Hematopoietic multipotent progenitor cell treated with erythropoietin and hydrocortisone succinate and interleukin-3 and kit ligand, for 8 days (in vitro differentiated cells): ENCODE measurements around the gene ESRRG.
A peak's percentile ranks its signal among the peaks of the same experiment; 100 is the strongest.
"Not testable (repeated sequence)": the region's sequence is repeated elsewhere in the genome, so short reads cannot be mapped to it uniquely, and the experiment has no call there.

Source experiments
- DNase-seq: peaks from one replicate; pipeline ENCODE4 v3.0.0-alpha.2; 2015

The ESRRG gene

DNA sequence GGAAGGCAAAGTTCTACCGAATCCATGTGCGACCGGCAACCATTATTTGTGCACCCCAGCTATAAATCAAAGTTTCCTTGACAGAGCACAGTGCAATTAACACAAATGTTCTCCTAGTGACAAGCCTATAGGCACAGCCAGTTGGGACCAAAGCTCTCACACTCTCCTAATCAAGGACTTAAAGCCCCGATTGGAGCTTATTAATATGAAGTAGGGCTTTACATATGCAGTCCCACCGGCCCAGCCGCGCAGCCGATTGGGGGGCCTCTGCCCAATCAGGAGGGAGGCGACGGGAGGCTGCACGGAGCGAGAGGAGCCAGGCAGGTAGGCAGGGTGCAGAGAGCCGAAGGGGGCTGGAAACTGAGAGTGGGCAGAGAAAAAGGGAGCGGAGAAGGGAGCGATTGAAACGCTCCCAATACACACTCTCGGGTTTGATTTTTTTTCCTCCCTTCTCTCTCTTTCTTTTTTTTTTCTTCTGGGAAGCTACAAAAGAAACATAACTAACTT lies at the start of gene ESRRG:
Gene ESRRG (minus strand): TSS at position 156 of the 507 bp plus-strand sequence. CDS start 130 bp downstream, at position 26.
- DNase-seq, result no peak

DNA sequence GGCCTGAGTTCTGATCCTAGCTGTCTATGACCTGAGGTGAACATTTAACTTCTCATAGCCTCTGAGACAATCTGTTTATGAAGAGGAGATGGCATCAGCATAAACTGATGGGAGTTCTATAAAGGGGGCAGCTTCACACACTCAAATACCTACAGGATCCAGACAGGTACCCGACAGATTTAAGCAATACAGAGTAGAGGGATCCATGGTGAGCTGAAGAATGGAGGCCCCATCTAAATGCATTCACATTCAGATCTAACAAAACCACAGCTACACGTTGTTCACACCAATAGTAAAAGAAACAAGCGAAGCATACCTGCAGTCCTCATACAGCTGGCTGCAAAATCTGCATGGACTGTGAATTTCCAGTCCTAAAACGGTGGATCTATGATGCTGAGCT lies 48.7 kb upstream of the ESRRG start:
- DNase-seq, result no peak

DNA sequence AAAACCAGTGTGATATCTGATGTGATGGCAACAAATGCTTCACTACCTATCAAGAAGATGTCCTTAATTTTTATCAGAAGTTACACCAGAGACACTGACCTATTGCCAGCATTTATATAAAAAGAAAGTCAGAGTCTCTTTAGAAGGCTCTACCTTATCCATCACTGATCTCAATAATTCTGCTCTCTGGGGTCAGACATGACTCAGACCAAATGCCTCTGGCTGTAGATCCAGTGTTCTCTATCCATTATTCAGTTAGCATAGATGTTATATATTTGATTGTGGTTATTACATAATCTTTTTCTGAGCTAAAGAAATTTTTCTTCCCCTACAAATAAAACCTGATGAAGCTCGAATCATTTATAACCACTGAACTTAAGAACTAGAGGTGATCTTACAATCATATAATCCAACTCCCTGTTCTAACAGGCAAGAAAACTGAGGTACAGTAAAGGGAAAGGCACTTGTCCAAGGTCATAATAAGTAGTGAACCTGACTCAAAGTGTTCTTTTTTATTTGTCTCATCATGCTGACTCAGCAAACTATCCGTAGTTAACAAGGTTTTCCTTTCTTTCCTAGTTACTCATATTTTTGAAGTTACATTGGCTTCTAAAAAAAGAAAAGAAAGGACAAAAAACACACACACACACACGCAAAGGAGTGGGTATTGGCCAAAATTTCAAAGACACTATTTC lies 43.6 kb upstream of the ESRRG start:
- DNase-seq, result no peak

DNA sequence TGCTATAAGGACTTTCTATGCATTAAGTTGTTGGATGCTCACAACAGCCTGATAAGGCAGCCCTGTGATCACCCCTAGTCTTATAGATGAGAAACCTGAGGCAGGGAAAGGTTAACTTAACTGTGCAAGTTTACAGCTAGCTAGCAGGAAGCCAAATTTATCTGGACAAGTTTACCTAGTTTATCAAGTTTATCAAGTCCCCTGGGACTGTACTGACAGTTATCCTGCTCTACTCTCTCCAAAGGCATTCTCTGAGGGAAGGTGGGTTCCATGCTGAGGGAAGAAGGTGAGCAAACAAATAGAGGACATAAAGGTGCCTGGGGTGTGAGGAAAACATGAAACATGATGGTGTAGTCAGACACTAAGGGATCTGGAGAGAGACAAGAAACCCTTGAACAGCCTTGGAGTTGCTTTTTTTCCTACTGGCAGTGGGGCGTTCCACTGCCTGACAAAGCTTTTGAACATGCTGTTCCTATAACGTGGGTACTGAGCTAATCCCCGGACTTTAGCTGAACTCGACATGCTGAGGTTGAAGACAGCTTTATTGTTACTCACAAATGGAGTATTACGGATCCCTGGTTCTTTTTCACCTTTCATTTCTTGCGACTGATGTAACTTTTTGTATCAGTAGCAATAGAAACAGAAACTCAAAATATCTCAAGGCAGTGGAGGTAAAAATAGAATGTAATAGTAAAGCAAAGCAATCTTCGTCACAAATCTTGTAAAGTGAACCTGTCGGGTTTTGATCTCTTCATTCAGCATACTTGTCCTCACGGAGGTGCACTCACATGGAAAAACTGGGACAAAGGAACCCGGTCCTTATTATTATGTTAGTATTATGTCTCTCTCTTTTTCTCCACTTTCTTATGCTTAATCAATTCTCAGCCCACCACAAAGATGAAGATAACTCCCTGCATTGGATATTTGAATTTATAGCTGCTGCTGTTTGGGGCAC lies 42.4 kb upstream of the ESRRG start:
- no peak for DNase-seq

DNA sequence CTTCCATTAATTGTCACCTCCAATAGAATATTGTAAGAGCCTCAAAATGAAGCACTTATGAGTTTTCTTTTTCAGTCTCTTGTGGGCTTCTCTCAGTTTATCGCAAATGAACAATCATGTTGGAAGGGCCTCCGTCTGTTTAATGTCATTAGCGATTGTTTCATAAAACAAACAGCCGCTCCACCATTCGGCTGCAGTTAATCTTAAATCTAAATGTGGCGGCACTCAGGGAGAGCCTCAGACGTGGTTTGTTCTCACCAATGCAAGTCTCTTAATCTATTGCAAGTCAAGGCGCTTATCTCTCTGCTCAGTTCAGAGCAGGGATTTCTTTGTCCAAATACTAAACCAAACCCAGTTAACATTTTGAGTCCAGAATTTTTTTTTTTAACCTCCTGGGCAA lies 34.9 kb upstream of the ESRRG start:
- no peak for DNase-seq

DNA sequence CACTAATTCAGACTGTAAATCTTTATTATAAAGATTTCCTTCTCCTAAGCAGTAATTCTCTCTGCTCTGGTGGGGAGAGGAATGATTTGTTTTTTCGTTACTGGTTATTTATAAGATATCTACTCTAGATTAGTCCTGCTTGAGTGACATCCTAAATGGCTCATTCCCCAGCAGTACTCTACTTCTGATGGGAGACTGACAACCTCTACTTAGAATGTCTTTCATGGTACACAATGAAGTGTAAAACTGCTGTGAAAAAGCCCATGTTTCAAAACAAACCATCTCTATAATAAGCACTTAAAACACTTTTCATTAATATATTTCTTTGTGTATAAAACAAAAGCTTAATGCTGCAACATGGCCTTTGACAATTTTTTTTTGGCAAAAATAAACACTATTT lies 33.9 kb upstream of the ESRRG start:
- no peak for DNase-seq

DNA sequence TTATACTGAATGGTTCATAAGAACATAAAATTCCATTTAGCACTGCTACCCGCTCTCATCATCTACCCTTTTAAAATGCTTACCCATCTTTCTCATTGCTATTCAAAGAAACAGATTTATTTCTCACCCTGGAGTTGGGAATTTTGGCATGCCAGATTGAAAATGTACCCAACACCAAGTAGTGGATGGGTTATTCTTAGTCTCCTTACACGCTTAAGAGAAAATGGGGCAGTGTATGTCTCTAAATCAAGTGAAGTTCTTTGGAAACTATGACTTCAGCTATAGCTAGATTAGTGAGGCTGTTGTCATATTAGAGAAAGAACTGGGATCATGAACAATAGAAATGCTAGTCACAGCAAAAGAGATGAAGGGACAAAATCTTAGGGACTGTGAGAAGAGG lies 27.7 kb upstream of the ESRRG start:
- DNase-seq, result no peak

DNA sequence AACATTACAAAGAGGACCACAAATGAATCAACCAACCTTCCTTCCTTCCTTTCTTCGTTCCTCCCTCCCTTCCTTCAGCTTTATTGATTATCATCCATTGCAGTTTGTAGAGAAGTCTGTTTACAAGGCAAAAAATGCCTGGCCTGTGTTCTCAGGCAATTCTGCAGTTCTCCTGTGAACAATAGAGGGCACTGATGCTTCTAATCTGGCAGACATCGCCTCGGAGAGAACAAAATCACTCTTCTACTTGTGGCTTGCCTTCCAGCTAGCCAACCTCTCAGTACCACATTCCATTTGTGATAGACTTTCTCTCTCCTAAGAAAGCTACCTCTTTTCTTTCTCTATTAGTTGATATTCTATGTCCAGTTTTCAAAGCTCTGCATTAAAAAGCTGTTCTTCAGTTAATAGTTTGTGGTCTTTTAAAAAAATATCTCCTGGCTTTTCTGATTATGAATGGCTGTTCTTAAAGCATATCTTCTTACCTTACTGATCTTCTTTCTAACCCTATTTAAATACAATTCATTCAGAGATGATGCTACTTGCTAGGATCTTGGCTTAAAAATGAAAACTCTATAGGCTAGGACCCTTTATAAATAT lies 26.9 kb upstream of the ESRRG start:
- DNase-seq, result peak; percentile 17

DNA sequence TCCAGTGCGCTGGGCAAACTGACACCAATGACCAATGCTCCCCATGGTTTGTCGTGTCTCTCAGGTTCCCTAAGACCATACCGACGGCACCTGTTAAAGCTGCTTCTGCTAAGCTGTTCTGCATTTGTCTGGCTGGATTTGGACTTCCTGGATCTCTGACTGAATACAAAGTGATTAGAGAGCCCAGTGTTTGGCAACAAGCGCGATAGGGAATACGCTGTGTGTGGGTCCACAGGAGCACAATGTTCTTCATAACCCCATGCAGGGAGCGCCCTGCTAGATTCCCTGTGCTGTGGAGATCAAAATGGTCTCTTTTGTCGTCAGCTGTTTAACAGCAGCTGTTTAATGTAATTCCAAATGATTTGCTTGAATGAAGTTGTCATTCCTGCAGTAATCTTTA lies 26.0 kb upstream of the ESRRG start:
- no peak for DNase-seq

DNA sequence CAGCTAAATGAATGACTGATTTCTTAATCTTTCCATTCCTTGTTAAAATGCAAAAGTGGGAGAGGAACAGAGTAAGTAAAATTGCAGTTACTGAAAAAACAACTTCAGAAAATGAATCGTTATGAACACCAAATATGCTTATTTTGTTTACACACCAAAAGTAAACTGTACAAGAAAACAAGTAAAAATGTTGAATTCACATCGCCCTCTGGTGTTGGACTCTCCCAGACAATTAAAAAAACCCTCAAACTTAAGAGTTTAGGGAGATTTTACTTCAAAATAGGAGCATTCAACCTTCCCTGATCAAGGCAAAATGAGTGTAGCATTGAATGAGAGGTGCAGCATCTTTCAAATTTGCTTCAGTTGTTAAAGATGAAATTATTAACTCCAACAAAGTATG lies 19.4 kb upstream of the ESRRG start:
- DNase-seq, result peak; percentile 34

DNA sequence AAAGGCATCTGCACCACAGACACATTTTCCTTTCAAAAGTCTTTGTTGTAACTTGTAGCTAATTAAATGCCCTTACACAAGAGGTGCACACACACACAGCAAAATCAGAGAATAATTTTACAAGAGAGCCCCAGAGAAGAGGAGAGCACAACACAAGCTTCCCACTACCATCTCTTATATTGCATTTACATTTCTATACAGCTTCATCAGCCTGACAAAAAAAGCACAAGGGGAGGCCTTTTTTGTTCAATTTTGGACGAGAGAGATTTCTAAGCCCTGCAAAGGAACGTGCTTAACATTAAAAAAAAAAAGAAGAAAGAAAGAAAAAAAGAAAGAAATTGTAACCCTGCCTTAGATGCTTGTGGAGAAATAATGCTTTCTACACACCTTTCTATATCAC lies 17.1 kb upstream of the ESRRG start:
- no peak for DNase-seq

DNA sequence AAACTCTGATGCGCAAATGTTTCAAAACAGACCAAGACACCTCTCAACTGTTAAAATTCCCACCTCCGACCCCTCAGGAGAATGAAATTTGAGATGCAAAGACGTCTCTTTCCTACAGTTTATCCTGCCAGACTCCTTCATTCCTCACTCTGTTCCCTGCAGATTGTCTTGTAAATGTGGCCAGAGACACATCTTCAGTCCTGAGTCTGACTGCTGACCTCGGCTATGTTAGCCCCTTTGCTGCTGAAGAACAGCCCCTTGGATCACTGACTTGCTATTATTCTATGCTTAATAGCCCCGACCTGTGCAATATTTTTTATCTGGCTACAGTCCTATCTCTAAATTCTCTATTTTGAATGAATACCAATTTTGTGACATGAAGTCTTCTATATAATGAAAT lies 16.6 kb upstream of the ESRRG start:
- no peak for DNase-seq

DNA sequence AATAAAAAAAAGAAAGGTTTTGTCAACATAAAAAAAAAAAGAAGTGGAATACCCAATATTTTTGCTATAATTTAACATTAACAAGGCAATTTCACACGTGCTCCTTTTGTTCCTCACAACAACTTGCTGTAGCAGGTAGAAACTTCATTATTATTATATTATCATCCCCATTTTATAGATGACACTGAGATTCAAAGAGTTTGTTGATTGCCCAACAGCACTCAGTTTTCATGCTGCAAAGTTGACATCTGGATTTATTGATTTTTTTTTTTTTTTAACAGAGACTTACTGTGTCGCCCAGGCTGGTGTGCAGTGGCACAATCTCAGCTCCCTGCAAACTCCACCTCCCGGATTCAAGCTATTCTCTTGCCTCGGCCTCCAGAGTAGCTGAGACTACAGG lies 8.9 kb upstream of the ESRRG start:
- no peak for DNase-seq

DNA sequence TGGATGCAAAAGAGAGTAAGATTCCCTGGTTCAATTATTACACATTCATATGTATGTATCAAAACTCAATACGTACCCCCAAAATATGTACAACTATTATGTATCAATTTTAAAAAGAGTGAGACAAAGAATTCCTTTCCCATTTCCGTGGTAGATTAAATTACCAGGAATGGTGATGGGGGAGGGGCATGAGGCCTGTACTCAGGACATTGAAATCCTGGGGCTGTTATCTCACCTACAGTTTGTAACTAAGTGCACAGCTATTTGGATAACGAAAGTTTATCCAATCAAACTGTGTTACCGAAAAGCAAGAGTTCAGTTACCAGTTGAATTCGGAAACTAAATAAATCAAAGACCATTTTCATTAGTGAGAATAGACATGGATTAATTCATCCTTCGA lies 8.3 kb upstream of the ESRRG start:
- DNase-seq, result no peak

DNA sequence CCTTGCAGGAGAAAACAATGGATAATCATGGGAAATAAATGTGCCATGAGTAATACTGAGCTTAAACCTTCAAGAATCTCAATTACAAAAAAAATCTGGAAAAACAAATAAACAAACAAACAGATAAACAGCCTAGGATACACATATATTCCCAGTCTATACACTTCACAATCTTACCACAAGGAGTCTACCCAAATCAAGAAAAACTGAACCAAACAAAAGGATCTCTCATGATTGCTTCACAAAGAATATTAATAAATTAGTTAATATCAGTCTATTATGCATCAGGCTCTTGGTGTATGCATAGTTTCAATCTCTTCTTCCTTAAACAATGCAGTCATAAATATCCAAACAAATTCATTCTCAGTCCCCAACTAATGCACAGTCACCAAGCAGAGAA lies 3.2 kb upstream of the ESRRG start:
- no peak for DNase-seq

DNA sequence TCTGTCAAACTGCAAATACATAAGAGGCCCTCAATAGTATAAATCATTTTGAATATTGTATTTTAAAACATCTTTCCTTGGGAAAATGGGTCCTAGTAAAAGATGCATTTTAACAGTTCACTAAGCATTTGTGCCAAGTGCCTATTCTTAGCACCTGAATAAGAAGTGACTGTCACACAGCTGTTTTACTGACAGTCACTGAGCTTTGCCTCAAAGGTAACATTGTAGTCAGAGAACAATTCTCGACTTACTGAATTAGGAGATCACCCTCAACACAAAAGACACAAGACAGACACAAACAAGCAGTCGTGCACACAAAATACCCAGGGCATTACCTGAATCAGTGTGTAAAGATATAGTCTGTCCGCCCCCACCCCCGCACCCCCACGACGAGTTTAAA lies 408 bp downstream of the ESRRG start:
- DNase-seq, result no peak

DNA sequence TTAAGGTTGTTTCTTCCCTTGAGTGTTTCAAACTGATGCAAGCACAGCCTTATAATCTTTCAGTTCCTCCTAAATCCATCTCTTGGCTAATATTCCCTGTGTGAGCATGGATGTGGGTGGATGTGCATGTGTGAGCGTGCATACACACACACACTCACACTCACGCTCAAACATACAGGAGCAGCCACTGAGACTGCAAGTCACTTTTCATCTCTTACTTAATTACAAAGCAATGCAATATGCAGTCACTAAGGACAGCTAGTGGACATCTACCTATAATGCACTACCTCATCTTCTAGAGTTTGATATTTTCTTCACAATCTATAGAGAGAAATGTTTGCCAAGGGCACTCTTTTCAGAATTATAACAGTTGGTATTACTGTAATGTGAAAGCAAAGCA lies 1.4 kb downstream of the ESRRG start:
- DNase-seq, result no peak

DNA sequence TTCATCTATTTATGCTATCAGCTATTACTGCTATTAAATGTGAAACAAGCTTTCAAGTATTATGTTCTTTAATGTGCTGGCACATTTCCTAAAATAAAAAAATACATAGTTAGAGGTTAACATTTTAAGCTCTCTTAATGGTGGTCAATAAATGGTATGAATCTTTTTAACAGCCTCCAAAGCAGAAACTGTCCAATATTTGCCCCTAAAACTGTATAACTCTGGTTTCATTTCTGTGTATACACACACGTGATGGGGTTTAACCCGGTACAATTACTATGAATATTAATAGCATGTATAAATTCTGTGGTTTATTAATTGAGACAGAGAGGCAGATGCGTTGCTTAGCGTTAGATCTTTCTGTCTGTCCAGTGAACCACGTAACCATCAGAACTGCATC lies 2.2 kb downstream of the ESRRG start:
- no peak for DNase-seq

DNA sequence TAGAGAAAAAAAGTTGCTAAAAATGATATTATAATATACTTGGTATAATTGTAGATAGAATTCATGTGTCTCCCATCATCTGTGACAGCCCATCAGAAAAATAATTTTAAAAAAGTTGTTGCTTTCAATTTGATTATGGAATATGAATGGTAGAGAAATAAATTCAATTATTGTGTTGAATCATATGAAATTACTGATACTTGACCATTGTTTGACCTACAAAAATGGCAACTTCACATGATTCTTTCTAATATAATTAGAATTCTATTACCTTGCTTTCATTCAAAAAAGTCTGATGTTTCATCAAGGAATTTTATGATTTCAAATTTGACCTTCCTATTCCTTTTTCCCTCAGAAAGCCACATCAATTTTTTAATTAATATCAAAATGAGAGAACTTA lies 11.5 kb downstream of the ESRRG start:
- no peak for DNase-seq

DNA sequence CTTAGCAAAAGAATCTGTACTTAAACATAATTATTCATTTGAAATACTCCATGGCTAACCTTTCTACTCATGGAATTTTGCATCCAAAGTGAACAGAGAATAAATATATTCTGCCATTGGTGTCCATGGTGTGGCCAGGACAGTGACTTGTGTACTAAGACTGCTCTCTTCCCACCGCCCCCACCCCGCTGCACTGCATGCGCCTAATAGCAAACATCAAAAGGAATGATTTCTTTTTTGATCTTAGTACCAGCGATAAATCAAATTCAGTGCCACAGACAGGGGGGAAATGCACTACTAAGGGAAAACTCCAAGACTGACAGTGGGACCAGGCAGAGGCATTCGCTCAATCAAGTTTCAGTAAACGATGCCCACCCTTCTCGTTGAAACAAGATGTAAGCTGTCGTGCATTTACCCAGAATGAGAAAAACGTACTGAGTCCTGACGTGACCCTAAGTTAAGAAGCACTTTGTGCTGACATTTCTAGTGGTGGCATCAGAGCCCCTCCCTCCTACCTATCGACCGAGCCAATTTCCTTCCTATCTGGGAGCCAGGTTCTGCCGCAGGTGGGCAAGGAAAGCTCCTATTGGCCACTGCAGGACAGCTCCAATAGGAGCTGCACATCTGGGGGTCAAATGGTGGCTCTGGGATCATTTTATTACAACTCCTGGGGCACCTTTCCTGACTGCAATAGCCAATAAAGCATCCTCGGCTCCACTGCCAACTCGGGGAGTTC lies 12.5 kb downstream of the ESRRG start:
- no peak for DNase-seq

DNA sequence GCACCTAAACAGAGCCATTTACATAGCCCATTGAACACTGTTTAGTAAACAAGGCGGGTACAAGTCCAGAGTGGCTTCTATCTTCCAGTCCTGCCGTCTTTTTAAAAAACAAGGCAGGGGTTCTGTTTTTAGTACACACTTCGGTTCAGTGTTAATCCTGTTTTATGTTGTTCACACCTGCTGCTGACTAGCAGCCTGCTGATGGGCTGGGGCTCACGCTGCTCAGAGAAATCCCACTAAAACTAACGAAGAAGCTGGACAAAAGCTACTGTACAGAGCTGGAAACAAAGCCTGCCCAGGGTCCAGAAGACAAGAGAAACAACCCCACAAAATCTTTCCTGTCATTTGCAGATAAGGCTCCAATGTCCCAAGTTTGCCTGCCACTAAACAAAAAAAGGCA lies 13.2 kb downstream of the ESRRG start:
- DNase-seq, result no peak

DNA sequence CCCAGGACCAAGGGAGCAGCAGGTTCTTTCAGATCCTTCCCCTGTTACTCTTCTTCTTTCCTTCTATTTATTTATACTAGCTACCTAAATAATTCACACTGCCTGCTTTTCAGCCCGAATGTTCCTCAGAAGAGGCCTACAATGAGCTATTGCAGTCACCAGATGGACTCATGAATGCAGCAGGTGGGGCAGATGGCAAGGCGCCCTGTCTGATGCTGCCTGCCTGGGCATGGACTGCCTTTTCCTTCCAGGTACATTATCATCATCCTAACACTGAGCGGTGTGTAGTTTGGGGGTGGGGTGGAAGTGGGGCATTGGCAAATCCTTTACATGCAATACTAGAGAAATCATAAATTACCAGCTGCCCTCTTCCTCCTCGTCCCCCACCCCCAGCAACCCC lies 17.6 kb downstream of the ESRRG start:
- no peak for DNase-seq

DNA sequence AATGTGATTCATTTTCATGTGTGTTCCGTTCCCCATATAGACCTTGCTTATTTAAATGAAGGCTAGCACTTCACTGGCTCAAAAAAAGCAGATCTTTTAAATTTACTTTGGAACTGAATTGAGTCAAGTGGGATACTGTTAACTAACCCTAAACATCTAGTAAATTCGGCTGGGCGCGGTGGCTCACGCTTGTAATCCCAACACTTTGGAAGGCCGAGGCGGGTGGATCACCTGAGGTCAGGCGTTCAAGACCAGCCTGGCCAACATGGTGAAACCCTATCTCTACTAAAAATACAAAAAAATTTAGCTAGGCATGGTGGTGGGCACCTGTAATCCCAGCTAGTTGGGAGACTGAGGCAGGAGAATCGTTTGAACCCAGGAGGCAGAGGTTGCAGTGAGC lies 19.2 kb downstream of the ESRRG start:
- DNase-seq, result not testable (repeated sequence)
